Endothelial cell of umbilical vein (primary cell): Measurements from ENCODE around the gene AATF.

Experiments
- EZH2 ChIP-seq: IDR thresholded peaks from 2 replicates; pipeline ENCODE4 v1.6.1; 2012; ENCODE audit warnings: borderline replicate concordance, low read depth, mild to moderate bottlenecking, moderate library complexity, low read length, inconsistent platforms; ENCODE audit not compliant: severe bottlenecking
- FOS ChIP-seq: IDR thresholded peaks from 2 replicates; pipeline ENCODE4 v1.6.1; 2011; ENCODE audit warnings: mild to moderate bottlenecking, low read length, moderate library complexity, borderline replicate concordance; ENCODE audit not compliant: insufficient read depth
- GATA2 ChIP-seq: IDR thresholded peaks from 2 replicates; pipeline ENCODE4 v1.7.0; 2011; ENCODE audit warnings: low read depth, mild to moderate bottlenecking, moderate library complexity, mixed read lengths, low read length; ENCODE audit not compliant: insufficient read length, insufficient read depth
- JUN ChIP-seq: IDR thresholded peaks from 2 replicates; pipeline ENCODE4 v1.6.1; 2011; ENCODE audit warnings: borderline replicate concordance, low read depth; ENCODE audit not compliant: insufficient read length, insufficient read depth
- MYC ChIP-seq: IDR thresholded peaks from one replicate; pipeline ENCODE4 v1.6.1; 2011; ENCODE audit warnings: mild to moderate bottlenecking, low read depth, low read length
- POLR2A ChIP-seq: IDR thresholded peaks from 2 replicates; pipeline ENCODE4 v1.6.1; 2012; ENCODE audit warnings: low read depth, mild to moderate bottlenecking, control low read depth, low read length
- POLR2AphosphoS5 ChIP-seq: IDR thresholded peaks from 2 replicates; pipeline ENCODE4 v1.6.1; 2012; ENCODE audit warnings: low read depth, mild to moderate bottlenecking, control low read depth, low read length, moderate library complexity; ENCODE audit not compliant: insufficient read depth
- TF ChIP-seq, protein P1 (sequence below), 2 donors: IDR thresholded peaks; 1 replicate in 1 of 2; 2 replicates in 1 of 2; pipeline ENCODE4 v1.5.1; 2011; ENCODE audit warnings: low read length in 2 of 2, mild to moderate bottlenecking in 2 of 2, moderate library complexity in 2 of 2, control low read depth in 1 of 2, inconsistent platforms in 1 of 2, low read depth in 1 of 2; ENCODE audit not compliant: insufficient read depth in 1 of 2; ENCODE audit errors: extremely low read depth in 1 of 2
- TF ChIP-seq, protein P2 (sequence below): IDR thresholded peaks from 2 replicates; pipeline ENCODE4 v1.6.1; 2011; ENCODE audit not compliant: insufficient read depth, insufficient read length

DNA sequence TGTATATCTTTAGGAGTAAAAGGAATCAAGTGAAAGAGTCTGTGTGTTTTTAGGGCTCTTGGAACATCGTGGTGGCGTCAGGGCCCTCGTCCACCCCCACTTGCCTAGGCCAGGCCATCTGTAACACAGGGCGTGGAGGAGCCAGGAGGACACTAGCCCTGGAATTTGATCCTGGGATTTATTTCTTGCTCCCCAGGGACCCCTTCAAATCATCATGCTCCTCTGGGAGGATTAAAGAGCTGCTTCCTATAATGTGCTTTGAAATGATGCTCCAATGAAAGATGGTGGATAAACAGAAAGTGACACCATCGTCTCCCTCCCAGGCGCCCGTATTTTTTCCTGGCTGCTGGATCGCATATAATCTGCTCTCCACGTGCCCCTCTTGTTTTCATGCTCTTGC is 113.3 kb downstream of the AATF start:
- TF ChIP-seq EZH2 (no peak), POLR2A (no peak), GATA2 (no peak), POLR2AphosphoS5 (no peak), JUN (no peak), FOS (no peak), MYC (no peak)
- TF ChIP-seq, protein P1, sequence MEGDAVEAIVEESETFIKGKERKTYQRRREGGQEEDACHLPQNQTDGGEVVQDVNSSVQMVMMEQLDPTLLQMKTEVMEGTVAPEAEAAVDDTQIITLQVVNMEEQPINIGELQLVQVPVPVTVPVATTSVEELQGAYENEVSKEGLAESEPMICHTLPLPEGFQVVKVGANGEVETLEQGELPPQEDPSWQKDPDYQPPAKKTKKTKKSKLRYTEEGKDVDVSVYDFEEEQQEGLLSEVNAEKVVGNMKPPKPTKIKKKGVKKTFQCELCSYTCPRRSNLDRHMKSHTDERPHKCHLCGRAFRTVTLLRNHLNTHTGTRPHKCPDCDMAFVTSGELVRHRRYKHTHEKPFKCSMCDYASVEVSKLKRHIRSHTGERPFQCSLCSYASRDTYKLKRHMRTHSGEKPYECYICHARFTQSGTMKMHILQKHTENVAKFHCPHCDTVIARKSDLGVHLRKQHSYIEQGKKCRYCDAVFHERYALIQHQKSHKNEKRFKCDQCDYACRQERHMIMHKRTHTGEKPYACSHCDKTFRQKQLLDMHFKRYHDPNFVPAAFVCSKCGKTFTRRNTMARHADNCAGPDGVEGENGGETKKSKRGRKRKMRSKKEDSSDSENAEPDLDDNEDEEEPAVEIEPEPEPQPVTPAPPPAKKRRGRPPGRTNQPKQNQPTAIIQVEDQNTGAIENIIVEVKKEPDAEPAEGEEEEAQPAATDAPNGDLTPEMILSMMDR (IDR thresholded peaks at IDR 0.05; ENCODE audit: extremely low read depth in 1 of 2, insufficient read depth in 1 of 2, low read depth in 1 of 2, low read length in 2 of 2), result no peak
- TF ChIP-seq, protein P2, sequence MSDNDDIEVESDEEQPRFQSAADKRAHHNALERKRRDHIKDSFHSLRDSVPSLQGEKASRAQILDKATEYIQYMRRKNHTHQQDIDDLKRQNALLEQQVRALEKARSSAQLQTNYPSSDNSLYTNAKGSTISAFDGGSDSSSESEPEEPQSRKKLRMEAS, result no peak
